Stimulated activated CD8-positive, alpha-beta memory T cell treated with anti-CD3 and anti-CD28 coated beads, Interleukin-15, amount 100 ng/mL, for 1 hour (primary cell): ENCODE measurements around the gene QARS1.

ENCODE experiments used
- DNase-seq: peaks from one replicate; pipeline ENCODE4 v3.0.0-alpha.2; 2020; ENCODE audit warnings: low read depth

The QARS1 gene

GRCh38 chr3:49104427-49105291 is at the start of gene QARS1:
QARS1 (minus strand) TSS chr3:49104757; CDS start chr3:49104733, 24 bp downstream.
- peak; percentile 80 for DNase-seq

GRCh38 chr3:49153349-49153912 is 48.9 kb upstream of the QARS1 start:
- DNase-seq: no peak

- DNase-seq: no peak
These were observed 47.1 kb upstream of the QARS1 start for GRCh38 chr3:49151610-49152009.

GRCh38 chr3:49148159-49148558 is 43.6 kb upstream of the QARS1 start:
- no peak for DNase-seq

- DNase-seq: no peak
These were observed 35.5 kb upstream of the QARS1 start for GRCh38 chr3:49140080-49140479.

- DNase-seq: no peak
These were observed 30.9 kb upstream of the QARS1 start for GRCh38 chr3:49135499-49135898.

GRCh38 chr3:49134471-49135265 is 30.1 kb upstream of the QARS1 start:
- no peak for DNase-seq

GRCh38 chr3:49133226-49133951 is 28.8 kb upstream of the QARS1 start:
- no peak for DNase-seq

GRCh38 chr3:49132437-49133225 is 28.1 kb upstream of the QARS1 start, which contains the start of gene LAMB2:
LAMB2 (minus strand) TSS chr3:49133050; CDS start chr3:49132867, 183 bp downstream.
- no peak for DNase-seq

GRCh38 chr3:49132073-49132436 is 27.5 kb upstream of the QARS1 start:
- DNase-seq: no peak

- no peak for DNase-seq
These were observed 27.0 kb upstream of the QARS1 start for GRCh38 chr3:49131576-49131975.

- DNase-seq: no peak
These were observed 26.5 kb upstream of the QARS1 start for GRCh38 chr3:49131040-49131439.

GRCh38 chr3:49124991-49125670 is 20.6 kb upstream of the QARS1 start:
- no peak for DNase-seq

- no peak for DNase-seq
These were observed 19.6 kb upstream of the QARS1 start for GRCh38 chr3:49124203-49124602.

- DNase-seq: no peak
These were observed 19.1 kb upstream of the QARS1 start for GRCh38 chr3:49123687-49124086.

GRCh38 chr3:49122886-49123545 is 18.5 kb upstream of the QARS1 start:
- no peak for DNase-seq

- no peak for DNase-seq
These were observed 17.9 kb upstream of the QARS1 start for GRCh38 chr3:49122451-49122850.

- no peak for DNase-seq
These were observed 17.5 kb upstream of the QARS1 start for GRCh38 chr3:49122022-49122421.

- no peak for DNase-seq
These were observed 16.7 kb upstream of the QARS1 start for GRCh38 chr3:49121132-49121736.
